GM21526 (cell line): Measurements from ENCODE around the gene BTBD19.
"Not testable (repeated sequence)": the region's sequence is repeated elsewhere in the genome, so short reads cannot be mapped to it uniquely, and the experiment has no call there.

Experiments
- ATAC-seq: cut with Tn5 transposase; IDR thresholded peaks from one replicate; pipeline ENCODE4 v1.9.1; 2021; ENCODE audit warnings: moderate library complexity; ENCODE audit not compliant: unreplicated experiment, low FRiP score

The BTBD19 gene

DNA sequence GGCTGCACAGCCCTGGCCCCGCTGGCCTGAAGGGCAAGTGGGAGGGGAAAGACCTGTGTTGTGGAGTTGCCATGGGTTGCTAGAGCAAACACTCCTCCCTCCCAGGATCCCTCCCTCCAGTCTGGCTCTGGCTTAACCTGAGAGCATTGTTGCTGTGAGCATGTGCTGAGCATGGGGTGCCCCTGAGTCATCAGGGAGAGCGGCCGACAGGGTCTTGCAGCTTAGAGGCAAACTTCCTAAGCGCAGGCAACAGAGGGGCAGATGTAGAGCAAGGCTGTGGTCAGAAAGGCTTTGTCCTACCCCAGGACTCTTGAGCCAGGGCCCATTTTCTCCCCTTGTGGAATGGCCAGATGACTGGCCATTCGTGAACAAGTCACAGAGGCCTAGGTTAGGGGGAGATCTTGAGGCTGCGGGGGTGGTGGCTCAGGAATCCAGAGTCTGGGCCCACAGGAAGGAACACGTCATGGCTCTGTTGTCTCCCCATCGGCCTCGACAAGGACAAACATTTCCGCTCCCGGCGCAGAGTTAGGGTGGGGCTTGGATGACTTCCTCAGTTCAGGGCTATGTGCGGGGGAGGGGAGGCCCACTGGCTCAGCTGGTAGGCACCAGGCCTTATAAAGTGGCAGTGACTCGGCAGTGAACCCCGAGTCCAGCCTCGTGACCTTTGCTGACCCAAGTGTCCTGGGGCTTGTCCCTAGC is 810 bp upstream of the BTBD19 start:
- no peak for ATAC-seq

DNA sequence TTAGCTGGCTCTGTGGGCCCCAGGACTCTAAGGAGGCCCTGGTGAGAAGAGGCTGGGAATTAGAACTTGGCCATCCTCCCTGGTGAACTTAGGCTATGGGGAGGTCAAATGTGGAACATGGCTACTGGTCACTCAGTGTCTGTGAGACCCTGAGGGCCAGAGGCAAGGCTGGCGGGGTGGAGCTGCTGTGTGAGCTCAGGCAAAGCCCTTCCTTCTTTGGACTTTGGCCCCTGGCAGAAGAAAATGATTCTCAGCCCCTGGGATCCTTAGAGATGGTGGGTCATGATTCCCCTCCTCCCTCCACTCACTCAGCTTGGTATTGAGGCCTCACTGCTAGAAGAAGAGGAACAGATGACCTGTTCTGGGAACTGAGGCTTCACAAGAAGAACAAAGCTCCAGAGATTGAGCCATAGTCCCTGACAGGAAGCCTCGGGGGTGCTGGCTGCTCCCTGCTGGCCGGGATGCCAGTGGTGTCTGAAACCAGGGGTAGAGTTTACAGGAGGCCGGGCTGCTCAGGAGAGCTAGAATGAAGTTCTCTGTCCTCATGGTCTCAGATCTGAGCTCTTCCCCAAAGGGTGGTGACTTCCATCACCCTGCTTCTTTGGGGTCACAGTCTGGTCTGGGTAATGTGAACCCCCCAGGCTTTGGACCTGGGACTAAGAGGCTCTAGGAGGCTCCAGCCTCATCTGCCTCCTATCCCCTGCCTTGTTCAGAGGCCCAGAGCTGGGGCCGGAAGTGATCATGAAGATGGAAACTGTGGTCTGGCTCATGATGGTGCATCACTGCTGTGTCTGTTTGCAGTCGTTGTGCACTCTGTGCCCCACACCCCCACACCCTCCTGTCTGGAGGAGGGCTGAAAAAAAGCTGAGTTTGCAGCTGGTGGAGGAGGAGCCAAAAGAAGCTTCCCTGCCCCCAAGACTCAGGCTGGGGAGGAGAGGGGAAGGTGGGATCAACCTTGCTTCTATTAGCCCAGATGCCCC is 905 bp downstream of the BTBD19 start:
- peak; percentile 36 for ATAC-seq

DNA sequence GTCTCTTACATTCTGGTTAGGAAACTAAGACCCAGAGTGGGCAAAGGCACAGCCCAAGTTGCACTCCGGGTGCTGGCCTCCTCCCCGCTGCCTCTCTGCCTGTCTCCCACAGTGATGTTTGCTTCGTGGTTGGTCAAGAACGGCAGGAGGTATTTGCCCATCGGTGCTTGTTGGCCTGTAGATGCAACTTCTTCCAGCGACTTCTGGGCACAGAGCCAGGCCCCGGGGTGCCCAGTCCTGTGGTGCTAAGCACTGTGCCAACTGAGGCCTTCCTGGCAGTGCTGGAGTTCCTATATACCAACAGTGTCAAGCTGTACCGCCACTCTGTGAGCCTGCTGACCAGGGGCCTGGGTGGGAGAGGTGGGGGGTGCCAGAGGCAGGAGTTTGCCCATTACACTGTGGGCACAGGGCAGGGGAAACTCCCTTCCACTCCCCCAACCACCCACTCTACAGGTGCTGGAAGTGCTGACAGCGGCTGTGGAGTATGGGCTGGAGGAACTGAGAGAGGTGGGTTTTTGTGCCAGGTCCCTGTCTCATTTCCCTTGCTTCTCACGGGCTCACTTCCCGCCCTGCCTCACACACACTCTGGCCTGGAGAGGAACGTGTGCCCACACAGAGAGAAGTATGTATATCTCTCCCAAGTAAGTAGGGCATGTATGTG is 1.9 kb downstream of the BTBD19 start:
- no peak for ATAC-seq

DNA sequence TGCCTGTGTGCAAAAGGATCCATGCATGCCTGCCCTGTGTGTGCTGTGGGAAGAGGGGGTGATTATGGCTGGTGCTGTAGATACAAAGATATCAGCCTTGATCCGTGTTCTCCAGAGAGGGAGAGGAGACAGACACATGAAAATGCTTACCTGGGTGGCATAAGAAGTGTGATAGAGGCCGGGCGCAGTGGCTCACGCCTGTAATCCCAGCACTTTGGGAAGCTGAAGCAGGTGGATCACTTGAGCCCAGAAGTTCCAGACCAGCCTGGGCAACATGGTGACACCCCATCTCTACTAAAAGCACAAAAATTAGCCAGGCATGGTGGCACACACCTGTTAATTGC is 2.4 kb downstream of the BTBD19 start:
- ATAC-seq = not testable (repeated sequence)

DNA sequence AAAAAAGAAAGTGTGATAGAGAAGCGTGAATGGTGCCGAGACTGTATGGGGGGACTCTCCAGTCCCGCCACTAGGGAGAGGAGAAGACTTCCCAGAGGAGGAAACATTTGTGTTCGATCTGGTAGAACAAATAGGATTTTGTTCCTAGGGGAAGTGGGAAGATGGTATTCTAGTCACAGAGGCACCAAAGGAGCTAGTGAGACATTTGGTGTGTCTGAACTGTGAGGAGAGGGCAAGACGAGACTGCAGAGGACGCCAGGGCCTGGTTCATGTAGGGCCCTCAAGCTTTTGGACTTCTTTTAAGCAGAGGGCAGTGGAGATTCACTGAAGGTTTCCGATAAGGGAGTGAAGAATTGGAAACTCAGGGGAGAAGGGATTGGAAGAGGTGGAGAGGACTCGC is 2.9 kb downstream of the BTBD19 start:
- no peak for ATAC-seq

DNA sequence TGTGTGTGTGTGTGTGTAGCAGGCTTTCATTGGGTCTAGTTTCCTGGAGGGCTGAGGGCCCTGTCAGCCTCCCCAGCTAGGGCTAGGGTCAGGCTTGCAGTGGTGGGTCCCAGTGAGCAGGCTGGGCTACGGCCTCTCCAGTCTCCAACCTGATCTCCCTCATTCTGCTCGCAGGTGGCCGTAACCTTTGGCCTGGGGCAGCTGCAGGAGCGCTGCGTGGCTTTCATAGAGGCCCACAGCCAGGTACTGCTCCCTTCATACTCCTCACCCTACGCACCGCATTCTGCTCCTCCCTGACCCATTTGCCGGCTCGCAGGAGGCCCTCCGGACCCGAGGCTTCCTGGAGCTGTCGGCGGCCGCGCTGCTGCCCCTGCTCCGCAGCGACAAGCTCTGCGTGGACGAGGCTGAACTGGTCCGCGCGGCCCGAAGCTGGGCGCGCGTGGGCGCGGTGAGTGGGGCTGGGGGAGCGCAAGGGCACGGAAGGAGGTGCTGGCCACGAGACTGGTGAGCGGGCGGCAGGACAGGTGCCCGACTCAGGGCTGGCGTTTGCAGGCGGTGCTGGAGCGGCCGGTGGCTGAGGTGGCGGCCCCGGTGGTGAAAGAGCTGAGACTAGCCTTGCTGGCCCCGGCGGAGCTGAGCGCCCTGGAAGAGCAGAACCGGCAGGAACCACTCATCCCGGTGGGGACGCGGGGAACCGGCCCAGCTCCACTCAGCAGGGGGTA is 4.7 kb downstream of the BTBD19 start:
- ATAC-seq = no peak

DNA sequence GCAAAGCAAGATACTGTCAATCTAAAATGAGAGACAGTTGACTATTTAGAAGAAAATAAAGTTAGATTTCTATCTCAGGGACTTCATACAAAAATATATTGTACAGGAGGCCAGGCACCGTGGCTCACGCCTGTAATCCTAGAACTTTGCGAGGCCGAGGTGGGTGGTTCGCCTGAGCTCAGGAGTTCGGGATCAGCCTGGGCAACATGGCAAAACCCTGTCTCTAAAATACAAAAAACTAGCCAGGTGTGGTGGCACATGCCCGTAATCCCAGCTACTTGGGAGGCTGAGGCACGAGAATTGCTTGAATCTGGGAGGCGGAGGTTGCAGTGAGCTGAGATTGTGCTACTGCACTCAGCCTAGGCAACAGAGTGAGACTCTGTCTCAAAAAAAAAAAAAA is 7.6 kb downstream of the BTBD19 start:
- not testable (repeated sequence) for ATAC-seq

DNA sequence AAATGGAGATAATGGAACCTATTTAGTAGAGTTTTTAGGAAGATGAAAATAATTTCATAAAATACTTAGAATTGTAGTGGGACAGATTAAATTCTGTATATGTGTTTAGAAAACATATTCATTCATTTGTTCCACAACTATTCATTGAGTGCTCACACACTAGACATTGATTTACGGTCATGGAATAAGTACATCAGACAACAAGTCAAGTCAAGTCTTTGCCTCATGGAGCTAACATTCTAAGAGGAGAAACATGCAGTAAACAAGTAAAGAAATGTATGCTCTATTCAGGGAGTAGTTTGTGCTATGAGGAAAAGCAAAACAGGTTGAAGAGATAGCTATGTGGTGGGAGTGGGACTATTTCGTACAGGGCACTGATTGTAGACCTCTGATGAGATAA is 9.0 kb downstream of the BTBD19 start:
- ATAC-seq = no peak

DNA sequence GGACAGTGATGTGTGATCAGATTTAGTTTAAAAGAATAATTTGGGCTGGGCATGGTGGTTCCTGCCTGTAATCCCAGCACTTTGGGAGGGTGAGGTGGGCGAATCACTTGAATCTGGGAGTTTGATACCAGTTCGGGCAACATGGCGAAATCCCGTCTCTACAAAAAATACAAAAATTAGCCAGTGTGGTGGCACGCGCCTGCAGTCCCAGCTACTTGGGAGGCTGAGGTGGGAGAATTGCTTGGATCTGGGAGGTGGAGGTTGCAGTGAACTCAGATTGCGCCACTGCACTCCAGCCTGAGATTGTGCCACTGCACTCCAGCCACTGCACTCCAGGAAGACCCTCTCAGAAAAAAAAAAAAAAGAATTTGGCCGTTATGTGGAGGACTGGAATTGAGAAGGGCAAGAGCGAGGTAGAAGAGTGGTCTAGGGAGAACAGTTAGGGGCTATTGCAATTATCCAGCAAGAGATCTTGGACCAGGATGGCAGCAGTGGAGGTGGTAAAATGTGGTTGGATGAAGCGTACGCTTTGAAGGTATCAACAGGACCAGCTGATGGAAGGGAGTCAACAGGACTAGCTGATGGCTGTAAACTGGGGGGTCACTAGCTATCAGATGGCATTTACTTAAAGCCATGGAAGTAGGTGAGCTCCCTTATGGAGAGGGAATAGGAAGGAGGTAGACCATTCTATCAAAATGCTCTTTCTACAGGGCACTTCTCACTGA is 9.6 kb downstream of the BTBD19 start:
- no peak for ATAC-seq

DNA sequence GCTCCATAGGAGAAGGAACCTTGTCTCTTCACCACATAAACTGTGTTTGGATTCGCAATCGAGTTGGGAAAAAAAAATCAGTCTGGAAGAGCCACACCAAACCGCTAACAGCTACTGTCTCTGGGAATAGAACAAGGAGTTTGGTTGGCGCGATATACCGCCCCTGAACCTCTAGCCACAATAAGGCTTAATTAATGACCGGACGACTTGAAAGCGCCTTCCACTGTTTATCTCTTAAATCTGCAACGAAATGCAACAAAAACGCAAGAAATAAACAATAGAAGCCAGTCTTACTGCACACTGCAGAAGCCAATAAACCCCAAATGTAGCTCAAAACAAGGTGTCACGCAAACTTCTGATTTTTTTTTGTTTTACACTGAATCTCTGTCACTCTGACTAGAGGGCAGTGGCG is 10.9 kb downstream of the BTBD19 start:
- no peak for ATAC-seq

DNA sequence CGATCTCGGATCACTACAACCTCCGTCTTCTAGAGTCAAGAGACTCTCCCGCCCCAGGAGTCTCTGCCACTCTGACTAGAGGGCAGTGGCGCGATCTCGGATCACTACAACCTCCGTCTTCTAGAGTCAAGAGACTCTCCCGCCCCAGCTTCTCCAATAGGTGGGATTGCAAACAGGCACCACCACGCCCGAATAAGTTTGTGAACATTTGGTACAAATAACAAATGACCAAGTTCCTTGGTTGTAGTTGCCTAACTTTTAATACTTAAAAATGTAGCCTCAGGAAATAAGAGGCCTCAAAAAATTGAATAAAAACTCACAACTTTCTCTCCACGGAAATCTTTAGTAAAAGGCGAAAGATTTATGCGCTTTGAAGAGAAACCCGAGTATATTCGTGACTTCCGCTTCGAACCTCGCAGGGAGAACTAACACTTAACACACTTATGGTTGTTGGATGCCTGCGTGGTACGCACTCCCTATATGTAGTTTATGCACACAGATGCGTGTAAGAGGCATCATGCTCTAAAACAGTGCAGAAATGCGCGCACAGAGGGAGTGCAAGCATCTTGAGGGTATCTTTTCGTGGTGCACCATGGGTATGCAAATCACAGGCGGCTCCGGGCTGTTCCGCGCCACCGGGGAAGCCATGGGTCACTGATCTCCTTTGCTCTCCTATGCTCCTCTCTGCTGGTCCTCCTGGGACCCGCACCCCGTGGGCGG is 11.4 kb downstream of the BTBD19 start:
- ATAC-seq = peak; percentile 72

DNA sequence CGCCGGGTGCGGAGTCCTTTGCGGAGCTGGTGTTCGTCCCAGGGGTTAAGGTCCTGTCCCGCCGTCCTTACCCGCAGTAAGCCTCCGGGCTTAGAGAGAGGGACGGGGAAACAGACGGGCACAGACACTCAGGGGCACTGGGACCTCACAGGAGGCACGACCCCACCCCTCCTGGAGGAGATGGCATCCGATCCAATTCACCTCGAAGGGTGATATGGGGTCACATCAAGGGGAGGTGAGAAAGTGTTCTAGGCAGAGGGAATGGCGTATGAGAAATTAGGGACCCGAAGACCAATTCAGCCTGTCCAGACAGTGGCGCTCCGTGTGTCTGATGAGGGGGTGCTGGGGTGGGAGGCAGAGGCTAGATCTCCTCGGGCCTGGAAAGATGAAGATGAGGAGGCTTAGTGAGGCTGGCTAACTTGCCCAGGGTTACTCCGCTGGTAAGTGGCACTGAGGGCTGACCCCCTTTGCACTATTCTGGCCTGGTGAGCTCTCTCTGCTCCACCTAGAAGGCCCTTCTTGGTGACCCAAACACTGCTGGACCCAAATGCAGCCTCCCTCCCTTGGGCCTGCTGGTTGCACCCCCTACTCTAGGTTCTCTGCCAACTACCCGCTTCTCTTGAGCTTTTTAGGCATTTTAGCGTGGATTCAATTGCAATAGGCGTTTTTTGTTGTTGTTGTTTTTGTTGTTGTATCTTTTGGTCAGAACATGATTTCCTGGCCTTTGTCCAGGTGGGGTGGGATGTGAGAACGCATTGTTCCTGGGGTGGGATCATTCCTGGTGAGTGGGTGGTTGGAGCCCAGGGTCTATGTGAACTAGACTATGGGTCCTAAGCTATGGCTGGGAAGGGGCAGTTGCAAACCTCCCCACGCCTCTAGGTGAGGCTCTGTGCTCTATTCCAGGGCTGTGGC is 12.3 kb downstream of the BTBD19 start:
- ATAC-seq = no peak

DNA sequence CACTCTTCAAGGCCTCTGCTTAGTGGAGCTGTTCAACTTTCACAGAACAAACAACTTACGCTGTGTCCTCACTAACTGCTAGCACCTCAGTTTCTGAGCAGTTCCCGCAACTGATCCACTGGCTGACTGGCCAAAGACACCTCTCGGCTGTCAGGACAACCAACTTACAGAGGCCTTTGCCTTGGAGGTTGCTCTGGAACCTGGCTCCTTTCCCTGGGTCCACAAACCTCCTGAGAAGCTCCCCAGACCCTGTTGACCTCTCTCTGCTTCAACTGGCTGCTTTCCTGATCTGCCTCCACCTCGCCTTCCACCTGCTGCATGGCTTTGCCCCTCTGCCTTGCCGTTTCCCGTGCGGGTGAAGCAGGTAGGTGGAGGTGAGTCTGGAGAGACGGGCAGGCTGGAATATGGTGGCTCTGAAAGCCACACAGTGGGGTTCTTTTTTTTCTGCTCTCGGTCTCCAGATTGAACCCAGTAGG is 13.0 kb downstream of the BTBD19 start:
- no peak for ATAC-seq

DNA sequence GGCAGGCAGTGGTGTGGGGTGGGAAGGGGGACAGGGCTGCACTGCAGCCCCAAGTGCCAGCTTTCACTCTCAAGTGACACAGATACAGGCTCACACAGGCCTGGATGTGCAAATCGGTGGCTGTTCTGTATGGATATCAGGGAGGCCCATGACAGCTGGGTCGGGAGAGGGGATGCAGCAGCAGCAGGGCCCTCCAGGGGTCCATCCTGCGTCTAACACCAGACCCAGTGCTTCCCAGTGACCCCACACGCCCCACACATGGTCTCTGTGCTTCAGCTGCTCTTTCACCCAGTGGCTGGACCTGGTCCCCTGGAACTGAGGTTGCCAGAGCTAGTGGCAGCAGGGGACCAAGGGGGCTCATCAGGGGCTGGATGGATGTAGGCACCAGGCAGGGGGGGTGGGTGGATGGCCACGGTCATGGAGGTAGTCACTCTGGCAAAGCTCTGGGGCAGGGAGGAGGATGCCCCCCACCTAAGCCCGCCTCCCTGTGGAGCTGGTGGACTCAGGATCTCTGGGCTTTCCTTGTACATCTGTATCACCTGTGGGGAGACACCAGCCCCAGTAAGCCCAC is 13.9 kb downstream of the BTBD19 start:
- no peak for ATAC-seq

DNA sequence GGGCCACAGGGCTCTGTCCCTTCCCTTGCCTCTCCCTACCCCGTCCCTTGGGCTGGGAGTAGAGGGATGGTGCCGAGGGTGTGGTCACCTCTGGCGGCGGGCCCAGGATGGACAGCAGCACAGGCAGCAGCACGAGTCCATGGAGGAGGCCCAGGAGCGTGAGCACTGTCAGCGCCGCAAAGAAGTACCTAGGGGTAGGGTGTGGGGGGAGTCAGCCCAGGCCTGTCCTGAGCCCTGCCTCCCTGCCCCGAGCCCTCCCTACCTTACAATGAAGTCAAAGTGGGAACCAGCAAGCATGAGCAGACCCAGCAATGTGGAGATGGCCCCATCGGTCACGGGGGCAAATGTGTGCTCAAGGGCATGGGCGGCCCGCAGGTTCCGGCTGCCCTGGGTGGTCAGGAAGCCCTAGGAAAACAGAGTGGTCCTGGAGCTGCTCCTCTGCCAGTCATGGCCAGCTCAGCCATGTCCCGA is 14.7 kb downstream of the BTBD19 start:
- no peak for ATAC-seq

DNA sequence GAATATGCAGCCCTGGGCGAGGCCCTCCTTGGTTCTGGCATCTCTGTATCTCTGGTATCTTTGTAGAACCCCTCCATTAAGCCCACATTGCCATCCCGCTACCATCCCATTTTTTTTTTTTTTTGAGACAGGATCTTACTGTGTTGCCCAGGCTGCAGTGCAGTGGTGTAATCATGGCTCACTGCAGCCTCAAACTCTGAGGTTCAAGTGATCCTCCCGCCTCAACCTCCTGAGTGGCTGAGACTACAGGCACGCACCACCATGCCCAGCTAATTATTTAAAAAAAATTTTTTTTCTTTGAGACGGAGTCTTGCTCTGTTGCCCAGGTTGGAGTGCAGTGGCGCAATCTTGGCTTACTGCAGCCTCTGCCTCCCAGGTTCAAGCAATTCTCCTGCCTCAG is 16.1 kb downstream of the BTBD19 start:
- not testable (repeated sequence) for ATAC-seq

DNA sequence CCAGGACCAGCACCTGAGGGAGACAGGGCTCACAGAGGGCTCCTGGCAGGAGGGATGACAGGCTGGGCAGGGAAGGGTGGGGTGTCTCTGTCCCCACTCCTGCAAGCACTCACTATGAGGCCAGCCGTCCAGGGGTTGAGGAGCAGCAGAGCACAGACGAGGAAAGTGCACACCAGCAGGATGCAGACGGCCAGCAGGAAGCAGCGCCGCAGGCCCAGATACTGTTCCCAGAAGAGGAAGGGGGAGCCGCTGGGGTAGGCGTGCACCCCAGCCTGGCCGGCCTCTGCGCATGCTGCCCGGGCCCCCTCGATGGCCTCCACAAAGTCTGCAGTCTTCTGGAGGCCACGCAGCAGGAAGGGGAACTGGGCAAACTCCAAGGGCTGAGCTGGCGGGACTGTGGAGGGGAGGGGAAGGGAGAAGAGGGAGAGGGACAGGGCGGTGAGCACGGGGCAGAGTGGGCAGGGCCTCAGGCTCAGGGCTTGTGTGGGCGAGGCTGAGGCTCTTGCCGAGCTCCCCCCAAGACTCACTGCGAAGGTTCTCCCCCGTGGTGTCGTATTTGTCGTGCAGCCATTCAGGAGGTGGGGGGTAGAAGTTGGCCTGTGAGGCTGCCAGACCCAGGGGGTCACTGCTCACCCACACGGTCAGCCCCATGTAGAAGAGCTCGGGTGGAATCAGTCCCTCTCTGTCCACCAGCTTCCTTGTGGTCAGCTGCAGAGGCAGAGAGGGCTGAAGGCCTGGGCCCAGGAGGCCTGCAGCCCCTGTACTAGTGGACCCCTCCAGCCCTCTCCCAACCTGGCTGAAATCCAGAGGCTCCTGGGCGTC is 18.3 kb downstream of the BTBD19 start:
- ATAC-seq = no peak
